ENCODE data around the gene KRABD2.

KRABD2 gene

DNA sequence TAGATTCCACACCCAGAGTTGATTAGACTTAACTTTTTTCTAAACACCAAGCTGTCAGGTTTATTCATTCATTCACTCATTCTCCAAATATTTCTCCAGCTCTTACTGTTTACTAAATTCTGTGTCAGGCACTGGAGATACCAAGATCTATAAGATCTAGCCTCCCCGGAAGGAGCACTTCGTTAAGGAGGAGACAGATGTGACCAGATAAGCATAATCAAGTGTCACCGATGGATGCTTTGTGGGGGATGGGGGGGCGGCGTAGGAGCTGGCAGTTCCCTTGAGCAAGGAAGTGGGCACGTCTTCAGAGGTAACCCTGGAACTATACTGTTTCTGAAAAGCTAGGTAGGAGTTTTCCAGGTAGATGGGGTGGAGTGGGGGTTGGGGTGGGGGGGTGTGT is 10.3 kb upstream of the KRABD2 start:
- H3K27ac ChIP-seq: no peak overlapping the region
- no peaks in the 10 kb centered on the region for H3K9me3 ChIP-seq
- no peaks in the 10 kb centered on the region for H3K27me3 ChIP-seq
- H3K36me3 ChIP-seq: no peaks in the 10 kb centered on the region
- TF ChIP-seq, protein P1, sequence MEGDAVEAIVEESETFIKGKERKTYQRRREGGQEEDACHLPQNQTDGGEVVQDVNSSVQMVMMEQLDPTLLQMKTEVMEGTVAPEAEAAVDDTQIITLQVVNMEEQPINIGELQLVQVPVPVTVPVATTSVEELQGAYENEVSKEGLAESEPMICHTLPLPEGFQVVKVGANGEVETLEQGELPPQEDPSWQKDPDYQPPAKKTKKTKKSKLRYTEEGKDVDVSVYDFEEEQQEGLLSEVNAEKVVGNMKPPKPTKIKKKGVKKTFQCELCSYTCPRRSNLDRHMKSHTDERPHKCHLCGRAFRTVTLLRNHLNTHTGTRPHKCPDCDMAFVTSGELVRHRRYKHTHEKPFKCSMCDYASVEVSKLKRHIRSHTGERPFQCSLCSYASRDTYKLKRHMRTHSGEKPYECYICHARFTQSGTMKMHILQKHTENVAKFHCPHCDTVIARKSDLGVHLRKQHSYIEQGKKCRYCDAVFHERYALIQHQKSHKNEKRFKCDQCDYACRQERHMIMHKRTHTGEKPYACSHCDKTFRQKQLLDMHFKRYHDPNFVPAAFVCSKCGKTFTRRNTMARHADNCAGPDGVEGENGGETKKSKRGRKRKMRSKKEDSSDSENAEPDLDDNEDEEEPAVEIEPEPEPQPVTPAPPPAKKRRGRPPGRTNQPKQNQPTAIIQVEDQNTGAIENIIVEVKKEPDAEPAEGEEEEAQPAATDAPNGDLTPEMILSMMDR (IDR thresholded peaks at IDR 0.05): no peak
- TF ChIP-seq POLR2A (IDR thresholded peaks at IDR 0.05): no peak
- intact Hi-C loops (cut with DNase I): no loop called here
- no peak overlapping the region for H3K4me3 ChIP-seq
- no peak for ATAC-seq
- H3K4me1 ChIP-seq: peaks cover 0 to 14% (median 1%) of the 10 kb centered on the region in 4 donors
- no peak for DNase-seq
- WGBS (ENCODE audit: insufficient coverage, low coverage, low lambda C conversion rate, missing lambda C conversion rate): 66% methylated on average over 6 of the region's 6 CpGs

- TF ChIP-seq, protein P1 (IDR thresholded peaks at IDR 0.05): no peak
- no peak for TF ChIP-seq POLR2A (IDR thresholded peaks at IDR 0.05)
- intact Hi-C loops (cut with DNase I): no loop called here
- peaks cover 0 to 19% (median 9%) of the 10 kb centered on the region in 4 donors for H3K36me3 ChIP-seq
- no peak for ATAC-seq
- H3K4me1 ChIP-seq: peaks cover 0 to 27% (median 10%) of the 10 kb centered on the region in 4 donors
- H3K27me3 ChIP-seq: no peaks in the 10 kb centered on the region
- H3K4me3 ChIP-seq: no peak overlapping the region
- H3K9me3 ChIP-seq: no peaks in the 10 kb centered on the region
- DNase-seq: no peak
- peak overlapping the region in 1 of 3 donors; percentile 33 for H3K27ac ChIP-seq
- 49% methylated on average over 6 of the region's 12 CpGs for WGBS (ENCODE audit: insufficient coverage, low coverage, low lambda C conversion rate, missing lambda C conversion rate)
Measured at GRCh38 chr17:8384801-8385378, 8.4 kb upstream of the KRABD2 start.

GRCh38 chr17:8383143-8383822 is 6.8 kb upstream of the KRABD2 start, which contains the start of gene RPL26:
TSS of gene RPL26 (minus strand) at chr17:8383193. CDS start at chr17:8382310, 883 bp downstream.
- DNase-seq (peak; percentile 93 to 96 (median 95)), ATAC-seq (peak; percentile 90 to 95 (median 93))
- Histone ChIP-seq H3K4me1 (peaks cover 0 to 27% (median 10%) of the 10 kb centered on the region in 4 donors), H3K27me3 (no peaks in the 10 kb centered on the region), H3K4me3 (peak within 1 kb of the TSS; percentile 64 to 90 (median 73)), H3K9me3 (no peaks in the 10 kb centered on the region), H3K36me3 (peaks cover 6 to 35% (median 22%) of the 10 kb centered on the region in 4 donors), H3K27ac (peak within 1 kb of the TSS; percentile 46 to 85 (median 75))
- intact Hi-C loops (cut with DNase I): no loop called here
- TF ChIP-seq POLR2A (IDR thresholded peaks at IDR 0.05): peak; percentile 77
- TF ChIP-seq, protein P1 (IDR thresholded peaks at IDR 0.05): peak; percentile 98 to 100 (median 100)
- 0% methylated on average over 10 of the region's 55 CpGs for WGBS (ENCODE audit: insufficient coverage, low coverage, low lambda C conversion rate, missing lambda C conversion rate)

GRCh38 chr17:8382880-8383142 is 6.3 kb upstream of the KRABD2 start:
- TF ChIP-seq, protein P1 (IDR thresholded peaks at IDR 0.05): no peak
- no peak for TF ChIP-seq POLR2A (IDR thresholded peaks at IDR 0.05)
- WGBS (ENCODE audit: insufficient coverage, low coverage, low lambda C conversion rate, missing lambda C conversion rate): 0% methylated on average over 15 of the region's 15 CpGs
- Histone ChIP-seq H3K27ac (peak overlapping the region in 1 of 3 donors; percentile 75), H3K9me3 (no peaks in the 10 kb centered on the region), H3K27me3 (no peaks in the 10 kb centered on the region), H3K4me1 (peaks cover 0 to 27% (median 10%) of the 10 kb centered on the region in 4 donors), H3K4me3 (peak overlapping the region; percentile 64 to 90 (median 73)), H3K36me3 (peaks cover 6 to 40% (median 26%) of the 10 kb centered on the region in 4 donors)
- ATAC-seq: peak in 3 of 4 donors; percentile 3 to 12 (median 4)
- intact Hi-C loops (cut with DNase I): no loop called here
- no peak for DNase-seq
